ENCODE results near the gene FBXL17. TPM values are rescaled to one million over a fixed set of nuclear protein-coding genes. Genes with fewer than 3 reads are reported as not detected.
A peak's percentile ranks its signal among the peaks of the same experiment; 100 is the strongest.

Gene FBXL17
- total RNA-seq, 1 donor from 2014 or later = 21.6 TPM

DNA sequence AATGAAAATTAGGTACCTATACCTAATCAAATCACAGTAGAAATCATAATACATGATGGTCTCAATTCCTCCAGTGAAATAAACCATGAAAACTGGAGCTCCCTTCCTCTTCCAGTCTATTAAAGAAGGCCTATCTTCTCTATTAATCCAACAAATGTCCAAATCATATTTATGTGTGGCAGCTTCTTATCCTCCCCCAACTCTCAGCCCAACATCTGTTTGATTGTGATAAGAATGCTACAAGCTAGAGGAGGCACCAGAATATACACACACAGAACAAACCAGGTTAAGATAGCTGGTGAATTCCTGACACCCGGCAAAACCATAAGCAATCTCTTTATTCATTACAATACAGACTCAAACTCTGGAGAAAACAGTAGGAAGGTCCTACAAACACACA, 110.8 kb downstream of the FBXL17 start:
- H3K36me3 Mint-ChIP-seq = peaks cover 5% of the 10 kb centered on the region
- no peak overlapping the region for H3K27ac Mint-ChIP-seq
- H3K9me3 Mint-ChIP-seq = peaks cover 3% of the 10 kb centered on the region
- no peak overlapping the region for H3K4me3 Mint-ChIP-seq
- H3K27me3 Mint-ChIP-seq (ENCODE audit: low read depth) = no peaks in the 10 kb centered on the region
- no peak for DNase-seq (ENCODE audit: low spot score in 2 of 2, unreplicated experiment in 2 of 2)
- peaks cover 9% of the 10 kb centered on the region for H3K4me1 Mint-ChIP-seq
- TF ChIP-seq, protein P1, sequence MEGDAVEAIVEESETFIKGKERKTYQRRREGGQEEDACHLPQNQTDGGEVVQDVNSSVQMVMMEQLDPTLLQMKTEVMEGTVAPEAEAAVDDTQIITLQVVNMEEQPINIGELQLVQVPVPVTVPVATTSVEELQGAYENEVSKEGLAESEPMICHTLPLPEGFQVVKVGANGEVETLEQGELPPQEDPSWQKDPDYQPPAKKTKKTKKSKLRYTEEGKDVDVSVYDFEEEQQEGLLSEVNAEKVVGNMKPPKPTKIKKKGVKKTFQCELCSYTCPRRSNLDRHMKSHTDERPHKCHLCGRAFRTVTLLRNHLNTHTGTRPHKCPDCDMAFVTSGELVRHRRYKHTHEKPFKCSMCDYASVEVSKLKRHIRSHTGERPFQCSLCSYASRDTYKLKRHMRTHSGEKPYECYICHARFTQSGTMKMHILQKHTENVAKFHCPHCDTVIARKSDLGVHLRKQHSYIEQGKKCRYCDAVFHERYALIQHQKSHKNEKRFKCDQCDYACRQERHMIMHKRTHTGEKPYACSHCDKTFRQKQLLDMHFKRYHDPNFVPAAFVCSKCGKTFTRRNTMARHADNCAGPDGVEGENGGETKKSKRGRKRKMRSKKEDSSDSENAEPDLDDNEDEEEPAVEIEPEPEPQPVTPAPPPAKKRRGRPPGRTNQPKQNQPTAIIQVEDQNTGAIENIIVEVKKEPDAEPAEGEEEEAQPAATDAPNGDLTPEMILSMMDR (IDR thresholded peaks at IDR 0.05; ENCODE audit: unreplicated experiment) = no peak

DNA sequence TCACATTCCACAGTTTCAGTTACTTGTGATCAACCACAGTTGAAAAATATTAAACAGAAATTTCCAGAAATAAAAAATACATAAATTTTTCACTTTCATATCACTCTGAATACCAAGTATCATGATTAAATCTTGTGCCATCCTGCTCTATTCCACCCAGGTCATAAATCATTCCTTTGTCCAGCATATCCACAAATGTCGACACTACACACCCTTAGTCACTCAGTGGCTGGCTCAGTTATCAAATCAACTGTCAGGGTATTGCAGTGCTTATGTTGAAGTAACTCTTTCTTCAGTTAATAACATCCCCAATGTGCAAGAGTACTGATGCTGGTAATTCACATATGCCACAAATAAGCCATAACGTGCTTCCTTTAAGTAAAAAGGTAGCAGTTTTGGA, 115.7 kb downstream of the FBXL17 start:
- DNase-seq (ENCODE audit: low spot score in 2 of 2, unreplicated experiment in 2 of 2) = no peak
- TF ChIP-seq, protein P1 (IDR thresholded peaks at IDR 0.05; ENCODE audit: unreplicated experiment) = no peak
- no peaks in the 10 kb centered on the region for H3K27me3 Mint-ChIP-seq (ENCODE audit: low read depth)

DNA sequence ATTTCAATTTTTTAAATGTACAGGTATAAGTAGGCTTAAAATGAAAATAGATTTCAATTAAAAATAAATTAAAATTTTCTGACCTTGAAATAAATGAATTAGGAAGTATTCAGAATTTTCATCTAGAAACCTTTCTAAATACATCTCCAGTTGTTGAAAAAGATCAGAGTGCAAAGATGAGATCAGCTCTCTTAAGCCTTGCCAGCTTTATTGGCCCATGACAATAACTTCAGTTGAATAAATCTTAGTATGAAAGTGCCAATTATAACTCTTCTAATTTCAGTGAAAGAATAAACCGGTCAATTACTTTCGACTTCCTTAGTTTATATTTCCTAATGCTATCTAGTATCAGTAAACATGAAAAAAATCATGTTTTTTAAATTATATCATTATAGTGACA, 117.4 kb downstream of the FBXL17 start:
- H3K27ac Mint-ChIP-seq = no peak overlapping the region
- H3K4me3 Mint-ChIP-seq = no peak overlapping the region
- H3K27me3 Mint-ChIP-seq (ENCODE audit: low read depth) = no peaks in the 10 kb centered on the region
- DNase-seq (ENCODE audit: low spot score in 2 of 2, unreplicated experiment in 2 of 2) = no peak
- TF ChIP-seq, protein P1 (IDR thresholded peaks at IDR 0.05; ENCODE audit: unreplicated experiment) = no peak
- H3K36me3 Mint-ChIP-seq = no peaks in the 10 kb centered on the region
- peaks cover under 1% of the 10 kb centered on the region for H3K4me1 Mint-ChIP-seq
- H3K9me3 Mint-ChIP-seq = no peaks in the 10 kb centered on the region

More for the DNA sequence above, 115.7 kb downstream of the FBXL17 start:
- H3K36me3 Mint-ChIP-seq = no peaks in the 10 kb centered on the region
- no peak overlapping the region for H3K27ac Mint-ChIP-seq
- H3K4me1 Mint-ChIP-seq = peaks cover 6% of the 10 kb centered on the region
- H3K4me3 Mint-ChIP-seq = no peak overlapping the region
- no peaks in the 10 kb centered on the region for H3K9me3 Mint-ChIP-seq

DNA sequence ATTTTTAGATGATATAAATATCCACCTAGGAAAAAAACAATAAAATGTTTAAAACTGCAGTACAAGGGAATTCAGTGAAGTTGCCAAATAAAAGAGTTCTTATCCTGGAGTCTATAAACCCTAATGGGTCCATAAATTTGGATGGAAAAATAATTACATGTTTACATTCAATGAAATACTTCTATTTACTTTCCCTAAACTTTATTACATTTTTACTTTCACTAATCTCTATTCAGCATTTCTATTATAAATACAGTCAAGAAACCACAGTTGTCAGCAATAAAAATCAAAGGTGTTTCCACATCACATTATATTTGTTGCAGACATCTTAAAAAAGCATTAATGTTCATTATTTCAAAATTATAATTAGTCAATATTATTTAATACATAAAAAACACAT, 118.6 kb downstream of the FBXL17 start:
- H3K9me3 Mint-ChIP-seq = no peaks in the 10 kb centered on the region
- H3K27me3 Mint-ChIP-seq (ENCODE audit: low read depth) = no peaks in the 10 kb centered on the region
- DNase-seq (ENCODE audit: low spot score in 2 of 2, unreplicated experiment in 2 of 2) = no peak
- TF ChIP-seq, protein P1 (IDR thresholded peaks at IDR 0.05; ENCODE audit: unreplicated experiment) = no peak
- peaks cover 11% of the 10 kb centered on the region for H3K4me1 Mint-ChIP-seq
- H3K4me3 Mint-ChIP-seq = no peak overlapping the region
- H3K36me3 Mint-ChIP-seq = no peaks in the 10 kb centered on the region
- no peak overlapping the region for H3K27ac Mint-ChIP-seq

DNA sequence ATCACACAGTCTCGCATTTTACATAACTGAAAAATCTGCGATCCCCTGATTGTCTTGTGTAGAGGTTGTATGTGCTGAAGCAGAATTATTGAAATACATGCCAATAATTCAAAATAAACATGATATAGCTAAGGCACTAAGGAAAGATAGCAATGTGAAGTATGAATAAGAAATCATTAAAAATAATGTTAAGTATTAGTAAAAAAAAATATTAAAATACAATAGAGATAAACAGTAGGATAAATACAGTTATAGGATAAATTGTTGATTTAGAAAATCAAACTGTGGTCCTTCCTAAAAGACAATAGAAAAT, 121.1 kb downstream of the FBXL17 start:
- Mint-ChIP-seq H3K36me3 (no peaks in the 10 kb centered on the region), H3K4me3 (no peak overlapping the region), H3K4me1 (peaks cover 20% of the 10 kb centered on the region), H3K9me3 (no peaks in the 10 kb centered on the region), H3K27ac (no peak overlapping the region), H3K27me3 (ENCODE audit: low read depth) (no peaks in the 10 kb centered on the region)
- no peak for DNase-seq (ENCODE audit: low spot score in 2 of 2, unreplicated experiment in 2 of 2)
- TF ChIP-seq, protein P1 (IDR thresholded peaks at IDR 0.05; ENCODE audit: unreplicated experiment) = peak; percentile 17

All from mesothelial cell of epicardium (in vitro differentiated cells).